Activated naive CD8-positive, alpha-beta T cell treated with anti-CD3 and anti-CD28 coated beads, Interleukin-2, amount 50 U/mL, for 24 hours (primary cell): Measurements from ENCODE around the gene TSC22D1.
"Not testable (repeated sequence)": the region's sequence is repeated elsewhere in the genome, so short reads cannot be mapped to it uniquely, and the experiment has no call there.

Source experiments
- ATAC-seq: fragments of 150-1000 bp; cut with Tn5 transposase; one replicate; pipeline ENCODE4 v1.10.0; 2021
- DNase-seq: peaks from one replicate; pipeline ENCODE4 v3.0.0; 2021
- H3K27ac Mint-ChIP-seq: one replicate; pipeline ENCODE4 v1.8.0; 2021; ENCODE audit warnings: mild to moderate bottlenecking, mixed read lengths
- H3K27me3 Mint-ChIP-seq: one replicate; pipeline ENCODE4 v1.8.0; 2021; ENCODE audit warnings: mixed read lengths
- H3K36me3 Mint-ChIP-seq: one replicate; pipeline ENCODE4 v1.8.0; 2021; ENCODE audit warnings: low read depth, mixed read lengths
- H3K4me1 Mint-ChIP-seq: one replicate; pipeline ENCODE4 v1.8.0; 2021; ENCODE audit warnings: mixed read lengths
- H3K4me3 Mint-ChIP-seq: one replicate; pipeline ENCODE4 v1.8.0; 2021; ENCODE audit warnings: mild to moderate bottlenecking, moderate library complexity, mixed read lengths
- H3K9me3 Mint-ChIP-seq: one replicate; pipeline ENCODE4 v1.8.0; 2021; ENCODE audit warnings: mixed read lengths

Gene TSC22D1

GRCh38 chr13:44549476-44549875 is 26.7 kb downstream of the TSC22D1 start:
- H3K27ac Mint-ChIP-seq = no peak overlapping the region
- H3K36me3 Mint-ChIP-seq = peaks cover 4% of the 10 kb centered on the region

GRCh38 chr13:44546164-44546563 is 30.0 kb downstream of the TSC22D1 start:
- H3K27me3 Mint-ChIP-seq = no peaks in the 10 kb centered on the region
- H3K4me1 Mint-ChIP-seq = no peaks in the 10 kb centered on the region
- no peak overlapping the region for H3K27ac Mint-ChIP-seq
- no peak for ATAC-seq
- no peaks in the 10 kb centered on the region for H3K36me3 Mint-ChIP-seq
- H3K9me3 Mint-ChIP-seq = no peaks in the 10 kb centered on the region
- DNase-seq = no peak
- H3K4me3 Mint-ChIP-seq = no peak overlapping the region

More at GRCh38 chr13:44549476-44549875, 26.7 kb downstream of the TSC22D1 start:
- Mint-ChIP-seq H3K4me1 (no peaks in the 10 kb centered on the region), H3K27me3 (no peaks in the 10 kb centered on the region), H3K4me3 (no peak overlapping the region), H3K9me3 (no peaks in the 10 kb centered on the region)
- ATAC-seq = no peak
- DNase-seq = no peak

- H3K36me3 Mint-ChIP-seq = no peaks in the 10 kb centered on the region
- H3K4me3 Mint-ChIP-seq = no peak overlapping the region
- DNase-seq (no peak), ATAC-seq (no peak)
- H3K4me1 Mint-ChIP-seq = no peaks in the 10 kb centered on the region
- no peaks in the 10 kb centered on the region for H3K27me3 Mint-ChIP-seq
- no peaks in the 10 kb centered on the region for H3K9me3 Mint-ChIP-seq
- no peak overlapping the region for H3K27ac Mint-ChIP-seq
Observed at GRCh38 chr13:44543369-44543768, 32.8 kb downstream of the TSC22D1 start.

DNA sequence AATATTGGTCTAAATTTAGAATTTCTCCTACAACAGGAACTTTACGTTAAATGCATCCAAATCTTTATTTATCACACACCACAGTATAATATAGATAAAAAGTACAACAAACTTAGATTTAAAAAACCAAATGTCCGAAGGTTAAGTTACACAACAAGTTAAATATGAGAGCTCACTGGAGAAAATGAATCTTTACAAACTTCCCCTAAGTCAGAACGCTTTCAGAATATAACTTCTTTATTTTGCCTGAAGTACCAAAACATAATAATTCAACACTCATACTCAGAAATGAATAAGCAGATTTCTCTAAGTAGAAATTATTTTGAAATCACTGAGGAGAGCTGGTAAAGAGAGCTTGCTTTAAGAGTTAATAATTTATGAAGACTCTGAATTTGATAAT is 33.8 kb downstream of the TSC22D1 start:
- Mint-ChIP-seq H3K4me3 (no peak overlapping the region), H3K36me3 (no peaks in the 10 kb centered on the region)

DNA sequence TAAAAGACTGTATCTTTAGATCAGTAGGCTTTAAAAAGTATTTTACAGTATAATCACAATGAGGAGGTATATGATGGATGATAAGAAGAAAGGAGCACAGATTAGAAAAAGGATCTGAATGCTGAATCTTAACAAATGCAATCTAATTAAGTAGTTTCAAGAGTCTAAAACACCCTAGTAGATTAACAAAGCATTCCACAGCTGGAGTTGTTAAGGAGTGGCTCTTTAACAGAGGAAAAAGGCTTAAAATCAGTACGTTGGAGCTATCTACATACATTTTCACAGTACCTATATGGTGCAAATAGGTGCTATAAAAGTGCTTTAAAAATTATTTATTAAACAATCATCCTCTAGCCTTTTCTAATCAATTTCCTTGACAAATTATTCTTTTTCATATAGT is 34.5 kb downstream of the TSC22D1 start:
- ATAC-seq (no peak), DNase-seq (no peak)
- Mint-ChIP-seq H3K4me1 (peaks cover 4% of the 10 kb centered on the region), H3K36me3 (no peaks in the 10 kb centered on the region), H3K27ac (no peak overlapping the region), H3K27me3 (no peaks in the 10 kb centered on the region), H3K4me3 (no peak overlapping the region), H3K9me3 (no peaks in the 10 kb centered on the region)

More for the DNA sequence above, 33.8 kb downstream of the TSC22D1 start:
- Mint-ChIP-seq H3K27ac (no peak overlapping the region), H3K9me3 (no peaks in the 10 kb centered on the region), H3K4me1 (peaks cover 1% of the 10 kb centered on the region), H3K27me3 (no peaks in the 10 kb centered on the region)
- ATAC-seq (no peak), DNase-seq (no peak)

- no peaks in the 10 kb centered on the region for H3K27me3 Mint-ChIP-seq
- H3K27ac Mint-ChIP-seq = no peak overlapping the region
- H3K4me3 Mint-ChIP-seq = no peak overlapping the region
- H3K36me3 Mint-ChIP-seq = no peaks in the 10 kb centered on the region
- no peak for DNase-seq
- ATAC-seq = no peak
- no peaks in the 10 kb centered on the region for H3K9me3 Mint-ChIP-seq
- H3K4me1 Mint-ChIP-seq = peaks cover 5% of the 10 kb centered on the region
Observed at GRCh38 chr13:44540761-44541434, 35.2 kb downstream of the TSC22D1 start.

- Mint-ChIP-seq H3K27me3 (no peaks in the 10 kb centered on the region), H3K9me3 (no peaks in the 10 kb centered on the region), H3K36me3 (no peaks in the 10 kb centered on the region), H3K4me1 (peaks cover 5% of the 10 kb centered on the region), H3K4me3 (no peak overlapping the region), H3K27ac (no peak overlapping the region)
- DNase-seq (no peak), ATAC-seq (no peak)
Observed at GRCh38 chr13:44537248-44537647, 38.9 kb downstream of the TSC22D1 start.

- Mint-ChIP-seq H3K4me3 (no peak overlapping the region), H3K9me3 (no peaks in the 10 kb centered on the region), H3K27ac (no peak overlapping the region), H3K27me3 (no peaks in the 10 kb centered on the region), H3K4me1 (no peaks in the 10 kb centered on the region), H3K36me3 (no peaks in the 10 kb centered on the region)
- DNase-seq = no peak
- ATAC-seq = no peak
Observed at GRCh38 chr13:44523146-44524015, 52.7 kb downstream of the TSC22D1 start.

DNA sequence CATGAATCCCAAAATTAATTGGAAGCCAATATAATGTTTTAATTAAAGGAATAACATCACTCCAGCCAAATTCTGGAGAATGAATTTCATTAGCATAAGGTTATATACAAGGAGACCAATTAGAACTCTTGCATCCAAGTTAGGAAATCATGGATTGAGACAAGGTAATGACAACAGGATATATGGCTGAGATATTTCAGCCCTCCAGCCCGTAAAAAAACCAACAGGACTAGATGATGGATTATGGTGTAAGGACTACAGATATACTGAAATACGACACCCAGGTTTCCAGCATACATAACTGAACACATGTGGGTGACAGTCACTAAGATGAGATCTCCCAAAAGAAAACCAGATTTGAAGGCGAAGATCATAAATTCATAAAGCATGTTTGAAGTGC is 56.5 kb downstream of the TSC22D1 start:
- no peaks in the 10 kb centered on the region for H3K27me3 Mint-ChIP-seq
- no peak overlapping the region for H3K4me3 Mint-ChIP-seq
- no peak for ATAC-seq
- no peak for DNase-seq
- H3K4me1 Mint-ChIP-seq = no peaks in the 10 kb centered on the region
- no peaks in the 10 kb centered on the region for H3K36me3 Mint-ChIP-seq
- H3K27ac Mint-ChIP-seq = no peak overlapping the region
- no peaks in the 10 kb centered on the region for H3K9me3 Mint-ChIP-seq

- H3K9me3 Mint-ChIP-seq = no peaks in the 10 kb centered on the region
- ATAC-seq = no peak
- H3K27me3 Mint-ChIP-seq = no peaks in the 10 kb centered on the region
- peaks cover 7% of the 10 kb centered on the region for H3K36me3 Mint-ChIP-seq
- H3K4me3 Mint-ChIP-seq = no peak overlapping the region
- no peak overlapping the region for H3K27ac Mint-ChIP-seq
- DNase-seq = no peak
- peaks cover 13% of the 10 kb centered on the region for H3K4me1 Mint-ChIP-seq
Observed at GRCh38 chr13:44516771-44517170, 59.4 kb downstream of the TSC22D1 start.

- no peak overlapping the region for H3K4me3 Mint-ChIP-seq
- ATAC-seq = no peak
- no peaks in the 10 kb centered on the region for H3K9me3 Mint-ChIP-seq
- no peak for DNase-seq
- peaks cover 13% of the 10 kb centered on the region for H3K4me1 Mint-ChIP-seq
- no peaks in the 10 kb centered on the region for H3K27me3 Mint-ChIP-seq
- no peak overlapping the region for H3K27ac Mint-ChIP-seq
- peaks cover 9% of the 10 kb centered on the region for H3K36me3 Mint-ChIP-seq
Observed at GRCh38 chr13:44514278-44514677, 61.9 kb downstream of the TSC22D1 start.

GRCh38 chr13:44509853-44510252 is 66.3 kb downstream of the TSC22D1 start:
- H3K4me1 Mint-ChIP-seq = peaks cover 13% of the 10 kb centered on the region
- not testable (repeated sequence) for DNase-seq, H3K27ac Mint-ChIP-seq, H3K9me3 Mint-ChIP-seq, H3K4me3 Mint-ChIP-seq, ATAC-seq, H3K27me3 Mint-ChIP-seq, H3K36me3 Mint-ChIP-seq

DNA sequence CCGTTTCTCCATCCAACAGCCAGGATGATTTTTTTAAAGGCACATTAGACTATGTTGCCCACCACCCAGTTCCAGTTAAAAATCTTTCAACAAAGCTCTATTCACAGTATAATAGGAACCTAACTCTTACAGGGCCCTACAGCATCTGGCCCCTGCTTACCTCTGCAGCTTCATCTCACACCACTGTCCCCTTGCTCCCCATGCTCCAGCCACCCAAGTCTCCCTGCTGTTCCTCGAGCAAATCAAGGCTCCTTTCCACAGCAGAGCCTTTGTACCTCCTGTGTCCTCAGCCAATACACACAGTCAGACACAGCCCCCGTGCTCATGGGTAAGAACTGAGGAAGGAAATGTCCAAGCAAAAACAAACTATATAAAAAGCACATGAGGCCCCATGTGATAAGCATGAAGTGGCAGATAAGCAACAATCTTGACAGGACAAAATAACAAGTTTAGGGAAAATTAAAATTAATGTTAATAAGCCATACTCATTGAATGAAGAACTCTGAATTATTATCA is 67.5 kb downstream of the TSC22D1 start:
- no peak for ATAC-seq

DNA sequence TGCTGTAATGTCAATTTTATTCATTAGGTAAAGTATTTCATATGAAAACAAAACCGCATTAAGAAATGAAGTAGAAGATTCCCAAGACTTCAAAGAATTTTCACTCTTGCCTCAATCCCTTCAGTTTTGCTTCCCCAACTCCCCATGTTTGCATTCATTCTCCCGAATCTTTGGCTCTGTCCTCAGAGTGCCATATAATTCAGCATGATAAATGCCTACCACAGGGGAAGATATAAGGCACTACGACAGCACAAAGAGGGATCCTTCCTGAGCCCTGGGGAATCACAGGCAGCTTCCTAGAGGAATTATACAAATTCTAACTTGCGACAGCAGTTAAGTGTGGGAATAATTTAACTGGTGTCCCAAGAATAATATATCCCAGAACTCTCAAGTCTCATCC is 68.5 kb downstream of the TSC22D1 start:
- no peaks in the 10 kb centered on the region for H3K4me1 Mint-ChIP-seq
- peaks cover 3% of the 10 kb centered on the region for H3K36me3 Mint-ChIP-seq
- no peaks in the 10 kb centered on the region for H3K9me3 Mint-ChIP-seq
- ATAC-seq = no peak
- no peak for DNase-seq
- no peaks in the 10 kb centered on the region for H3K27me3 Mint-ChIP-seq
- H3K4me3 Mint-ChIP-seq = no peak overlapping the region
- H3K27ac Mint-ChIP-seq = no peak overlapping the region

More for the DNA sequence above, 67.5 kb downstream of the TSC22D1 start:
- Mint-ChIP-seq H3K4me1 (peaks cover 3% of the 10 kb centered on the region), H3K36me3 (peaks cover 9% of the 10 kb centered on the region), H3K27me3 (no peaks in the 10 kb centered on the region), H3K9me3 (no peaks in the 10 kb centered on the region), H3K4me3 (no peak overlapping the region), H3K27ac (no peak overlapping the region)
- DNase-seq = no peak

DNA sequence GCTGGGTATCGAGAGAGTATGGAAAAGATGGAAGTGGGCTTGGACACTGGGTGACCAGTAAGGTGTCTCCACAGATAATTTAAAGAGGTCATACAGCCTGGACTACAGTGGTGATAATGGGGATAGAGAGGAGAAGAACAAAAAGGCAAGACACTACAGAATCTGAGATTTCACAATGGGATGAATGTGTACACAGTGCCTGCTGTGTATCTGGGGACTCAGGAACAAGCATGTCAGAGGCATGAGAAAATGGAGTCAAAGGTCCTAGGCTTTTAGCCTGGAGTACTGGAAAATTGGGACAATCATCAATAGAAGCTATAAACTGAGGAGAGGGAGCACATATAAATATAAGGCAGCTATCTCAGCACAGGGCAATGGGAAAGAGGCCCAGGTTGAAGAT is 69.4 kb downstream of the TSC22D1 start:
- H3K4me3 Mint-ChIP-seq = no peak overlapping the region
- no peaks in the 10 kb centered on the region for H3K27me3 Mint-ChIP-seq
- ATAC-seq = no peak
- H3K4me1 Mint-ChIP-seq = no peaks in the 10 kb centered on the region
- peaks cover 3% of the 10 kb centered on the region for H3K36me3 Mint-ChIP-seq
- no peak for DNase-seq
- H3K9me3 Mint-ChIP-seq = no peaks in the 10 kb centered on the region
- H3K27ac Mint-ChIP-seq = no peak overlapping the region
